Measurements from ENCODE around the gene FERD3L. TPM values are rescaled to one million over a fixed set of nuclear protein-coding genes. Genes with fewer than 3 reads are reported as not detected.

The FERD3L gene
- total RNA-seq, 1 donor from 2014 or later, result not detected

DNA sequence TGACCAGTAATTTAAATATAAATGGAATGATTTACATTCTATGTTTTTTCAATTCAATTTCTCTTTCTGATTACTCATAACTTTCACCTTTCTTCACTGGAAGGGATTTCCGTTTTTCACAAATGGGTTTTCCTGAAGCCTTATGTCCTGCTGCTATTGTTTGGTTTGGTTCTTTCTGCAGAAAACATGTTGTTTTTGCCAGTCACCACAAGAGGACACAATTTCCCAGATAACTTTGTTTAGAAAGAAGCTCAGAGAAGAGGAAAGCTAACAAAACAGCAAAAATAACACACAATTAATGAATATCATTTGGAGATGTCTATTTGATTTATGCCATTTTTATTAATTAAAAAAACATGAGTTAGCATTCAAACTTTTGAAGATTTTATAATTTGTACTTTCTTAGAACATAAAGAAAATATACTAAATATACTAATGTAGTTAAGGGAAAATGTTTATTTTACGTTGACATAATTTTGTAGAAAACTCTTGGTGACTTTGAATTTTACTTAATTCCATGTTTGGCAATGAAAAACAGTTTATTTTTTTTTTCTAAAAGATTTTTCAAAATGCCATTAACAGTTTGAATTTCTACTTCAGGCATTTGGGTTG is 23.1 kb downstream of the FERD3L start:
- Mint-ChIP-seq H3K27ac (no peak overlapping the region), H3K4me1 (no peaks in the 10 kb centered on the region), H3K36me3 (ENCODE audit: low read depth) (no peaks in the 10 kb centered on the region), H3K4me3 (no peak overlapping the region), H3K27me3 (peaks cover 39% of the 10 kb centered on the region), H3K9me3 (no peaks in the 10 kb centered on the region)
- intact Hi-C loops (cut with micrococcal nuclease), result no loop called here
- no peak for DNase-seq

- Mint-ChIP-seq H3K36me3 (ENCODE audit: low read depth) (peaks cover 3% of the 10 kb centered on the region), H3K27me3 (peaks cover 48% of the 10 kb centered on the region), H3K4me1 (peaks cover 3% of the 10 kb centered on the region), H3K4me3 (no peak overlapping the region), H3K9me3 (no peaks in the 10 kb centered on the region), H3K27ac (no peak overlapping the region)
- intact Hi-C loops (cut with micrococcal nuclease), result no loop called here
- no peak for DNase-seq
Observed at GRCh38 chr7:19119870-19120486, 25.2 kb downstream of the FERD3L start.

DNA sequence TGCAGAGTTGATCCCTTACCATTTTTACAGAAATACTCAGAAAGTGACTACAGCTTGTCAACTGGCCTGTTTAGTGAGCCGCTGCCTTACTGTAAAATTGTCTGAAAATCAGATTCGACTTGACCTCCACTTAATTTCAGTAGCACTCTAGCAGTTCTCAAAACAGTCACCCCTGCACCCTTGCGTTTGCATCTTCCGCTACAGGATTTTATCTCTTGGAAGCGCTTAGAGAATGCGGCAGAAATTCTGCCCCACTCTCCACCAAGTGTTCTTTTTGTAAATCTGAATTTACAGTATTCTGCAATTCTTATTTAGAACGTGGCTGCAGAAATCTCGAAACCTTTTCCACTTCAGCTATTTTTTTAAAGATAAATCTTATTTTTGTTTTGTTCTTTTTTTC is 25.8 kb downstream of the FERD3L start:
- Mint-ChIP-seq H3K27ac (no peak overlapping the region), H3K4me3 (no peak overlapping the region), H3K4me1 (peaks cover 3% of the 10 kb centered on the region), H3K27me3 (peaks cover 54% of the 10 kb centered on the region), H3K36me3 (ENCODE audit: low read depth) (peaks cover 3% of the 10 kb centered on the region), H3K9me3 (no peaks in the 10 kb centered on the region)
- intact Hi-C loops (cut with micrococcal nuclease), result no loop called here
- no peak for DNase-seq

GRCh38 chr7:19118636-19119371 is 26.4 kb downstream of the FERD3L start:
- H3K9me3 Mint-ChIP-seq, result no peaks in the 10 kb centered on the region
- no peak overlapping the region for H3K27ac Mint-ChIP-seq
- intact Hi-C loops (cut with micrococcal nuclease), result no loop called here
- H3K4me1 Mint-ChIP-seq, result peaks cover 3% of the 10 kb centered on the region
- peaks cover 59% of the 10 kb centered on the region for H3K27me3 Mint-ChIP-seq
- H3K4me3 Mint-ChIP-seq, result no peak overlapping the region
- DNase-seq, result no peak
- H3K36me3 Mint-ChIP-seq (ENCODE audit: low read depth), result peaks cover 3% of the 10 kb centered on the region

- H3K36me3 Mint-ChIP-seq (ENCODE audit: low read depth), result peaks cover 3% of the 10 kb centered on the region
- H3K4me1 Mint-ChIP-seq, result peaks cover 3% of the 10 kb centered on the region
- intact Hi-C loops (cut with micrococcal nuclease), result no loop called here
Observed at GRCh38 chr7:19117870-19118608, 27.2 kb downstream of the FERD3L start.

DNA sequence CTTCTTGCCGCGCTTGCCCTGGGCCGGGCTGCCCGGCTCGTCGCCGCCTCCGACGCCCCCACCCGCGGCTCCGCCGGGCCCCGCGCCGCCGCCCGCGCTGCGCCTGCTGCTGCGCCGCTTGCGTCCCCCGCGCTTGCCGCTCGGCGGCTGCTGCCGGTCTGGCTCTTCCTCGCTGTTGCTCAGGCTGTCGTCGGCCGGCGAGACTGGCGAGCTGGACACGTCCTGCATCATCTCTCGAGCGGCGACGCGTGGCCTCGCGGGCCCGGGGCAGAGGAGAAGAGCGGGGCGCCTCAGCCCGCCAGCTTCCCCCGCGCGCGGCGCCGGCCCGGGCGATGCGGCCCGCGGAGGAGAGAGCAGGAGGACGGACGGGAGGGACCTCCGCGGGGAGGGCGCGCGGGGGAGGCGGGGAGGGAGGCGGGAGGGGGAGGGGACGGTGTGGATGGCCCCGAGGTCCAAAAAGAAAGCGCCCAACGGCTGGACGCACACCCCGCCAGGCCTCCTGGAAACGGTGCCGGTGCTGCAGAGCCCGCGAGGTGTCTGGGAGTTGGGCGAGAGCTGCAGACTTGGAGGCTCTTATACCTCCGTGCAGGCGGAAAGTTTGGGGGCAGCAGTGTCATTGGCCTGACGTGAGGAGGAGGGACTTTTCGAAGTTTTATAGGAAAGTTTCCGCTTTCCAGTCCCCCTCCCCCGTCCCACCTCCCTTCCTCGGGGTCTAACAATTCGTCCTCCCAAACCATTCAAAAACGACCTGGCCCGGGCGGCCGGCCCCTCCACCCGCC is 27.9 kb downstream of the FERD3L start, which contains the start of gene TWIST1:
Gene TWIST1 (minus strand): TSS at position 546 of the 779 bp plus-strand sequence. CDS start 315 bp downstream, at position 231.
- DNase-seq, result peak; percentile 63
- Mint-ChIP-seq H3K27me3 (peaks cover 65% of the 10 kb centered on the region), H3K9me3 (no peaks in the 10 kb centered on the region), H3K4me1 (peaks cover 3% of the 10 kb centered on the region), H3K36me3 (ENCODE audit: low read depth) (peaks cover 3% of the 10 kb centered on the region), H3K4me3 (peak within 1 kb of the TSS; percentile 73), H3K27ac (no peak within 1 kb of the TSS)
- intact Hi-C loops (cut with micrococcal nuclease), result no loop called here

More at GRCh38 chr7:19117870-19118608, 27.2 kb downstream of the FERD3L start:
- Mint-ChIP-seq H3K9me3 (no peaks in the 10 kb centered on the region), H3K4me3 (peak overlapping the region; percentile 38), H3K27me3 (peaks cover 60% of the 10 kb centered on the region), H3K27ac (no peak overlapping the region)
- no peak for DNase-seq

DNA sequence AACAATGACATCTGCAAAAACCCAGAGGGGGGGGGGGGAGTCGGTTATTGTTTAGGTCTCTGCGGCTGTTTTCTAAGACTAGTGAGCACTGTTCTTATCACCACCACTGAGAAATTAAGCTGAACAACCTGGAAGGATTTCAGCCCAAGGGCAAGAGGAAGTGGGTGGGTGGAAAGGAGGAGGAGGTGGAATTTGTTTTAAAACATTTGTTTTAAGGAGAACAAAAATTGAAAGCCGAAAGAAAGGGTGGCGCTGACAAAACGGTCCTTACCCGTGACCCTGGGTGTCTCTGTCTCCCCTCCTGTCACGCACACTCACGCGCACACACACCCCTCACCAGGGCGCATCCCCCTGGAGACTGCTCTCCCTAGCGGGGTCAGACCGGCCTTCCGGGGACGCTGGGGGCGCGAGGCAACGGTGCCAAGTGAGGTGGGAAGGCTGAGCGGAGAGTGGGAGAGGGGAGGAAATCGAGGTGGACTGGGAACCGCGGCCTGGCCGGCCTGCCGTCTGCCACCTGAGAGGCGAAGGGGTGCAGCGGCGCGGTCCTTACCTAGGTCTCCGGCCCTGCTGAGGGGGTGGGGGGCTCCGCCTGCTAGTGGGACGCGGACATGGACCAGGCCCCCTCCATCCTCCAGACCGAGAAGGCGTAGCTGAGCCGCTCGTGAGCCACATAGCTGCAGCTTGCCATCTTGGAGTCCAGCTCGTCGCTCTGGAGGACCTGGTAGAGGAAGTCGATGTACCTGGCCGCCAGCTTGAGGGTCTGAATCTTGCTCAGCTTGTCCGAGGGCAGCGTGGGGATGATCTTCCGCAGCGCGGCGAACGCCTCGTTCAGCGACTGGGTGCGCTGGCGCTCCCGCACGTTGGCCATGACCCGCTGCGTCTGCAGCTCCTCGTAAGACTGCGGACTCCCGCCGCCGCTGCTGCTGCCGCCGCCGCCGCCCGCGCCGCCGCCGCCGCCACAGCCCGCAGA is 28.8 kb downstream of the FERD3L start:
- peaks cover 3% of the 10 kb centered on the region for H3K4me1 Mint-ChIP-seq
- peak overlapping the region; percentile 73 for H3K4me3 Mint-ChIP-seq
- DNase-seq, result peak; percentile 64
- H3K36me3 Mint-ChIP-seq (ENCODE audit: low read depth), result peaks cover 4% of the 10 kb centered on the region
- intact Hi-C loops (cut with micrococcal nuclease), result no loop called here
- H3K9me3 Mint-ChIP-seq, result peaks cover under 1% of the 10 kb centered on the region
- H3K27ac Mint-ChIP-seq, result peak overlapping the region; percentile 66
- peaks cover 65% of the 10 kb centered on the region for H3K27me3 Mint-ChIP-seq

- Mint-ChIP-seq H3K9me3 (peaks cover 3% of the 10 kb centered on the region), H3K4me1 (peaks cover 3% of the 10 kb centered on the region), H3K36me3 (ENCODE audit: low read depth) (peaks cover 5% of the 10 kb centered on the region), H3K4me3 (no peak overlapping the region), H3K27ac (no peak overlapping the region), H3K27me3 (peaks cover 66% of the 10 kb centered on the region)
- intact Hi-C loops (cut with micrococcal nuclease), result no loop called here
- DNase-seq, result no peak
Observed at GRCh38 chr7:19114551-19114855, 30.7 kb downstream of the FERD3L start.

- peaks cover 3% of the 10 kb centered on the region for H3K4me1 Mint-ChIP-seq
- H3K36me3 Mint-ChIP-seq (ENCODE audit: low read depth), result peaks cover 6% of the 10 kb centered on the region
- peaks cover 5% of the 10 kb centered on the region for H3K9me3 Mint-ChIP-seq
- H3K27ac Mint-ChIP-seq, result no peak overlapping the region
- no peak overlapping the region for H3K4me3 Mint-ChIP-seq
- intact Hi-C loops (cut with micrococcal nuclease), result no loop called here
- no peak for DNase-seq
- peaks cover 67% of the 10 kb centered on the region for H3K27me3 Mint-ChIP-seq
Observed at GRCh38 chr7:19113855-19114550, 31.2 kb downstream of the FERD3L start.

- intact Hi-C loops (cut with micrococcal nuclease), result no loop called here
- no peak overlapping the region for H3K27ac Mint-ChIP-seq
- peaks cover 67% of the 10 kb centered on the region for H3K27me3 Mint-ChIP-seq
- peaks cover 3% of the 10 kb centered on the region for H3K4me1 Mint-ChIP-seq
- no peak for DNase-seq
- no peak overlapping the region for H3K4me3 Mint-ChIP-seq
- H3K36me3 Mint-ChIP-seq (ENCODE audit: low read depth), result peaks cover 8% of the 10 kb centered on the region
- H3K9me3 Mint-ChIP-seq, result peaks cover 8% of the 10 kb centered on the region
Observed at GRCh38 chr7:19113002-19113350, 32.2 kb downstream of the FERD3L start.

- intact Hi-C loops (cut with micrococcal nuclease), result no loop called here
- H3K9me3 Mint-ChIP-seq, result peaks cover 11% of the 10 kb centered on the region
- H3K27ac Mint-ChIP-seq, result no peak overlapping the region
- H3K4me1 Mint-ChIP-seq, result peaks cover 3% of the 10 kb centered on the region
- DNase-seq, result no peak
- no peak overlapping the region for H3K4me3 Mint-ChIP-seq
- peaks cover 72% of the 10 kb centered on the region for H3K27me3 Mint-ChIP-seq
- H3K36me3 Mint-ChIP-seq (ENCODE audit: low read depth), result peaks cover 8% of the 10 kb centered on the region
Observed at GRCh38 chr7:19112274-19113001, 32.8 kb downstream of the FERD3L start.

All from activated CD4-positive, alpha-beta T cell treated with anti-CD3 and anti-CD28 coated beads, Interleukin-2, amount 10 ng/mL, durations not matched to agents 24 days and 14 days (primary cell).